ENCODE data around the gene ZMYM2. TPM values are rescaled to one million over a fixed set of nuclear protein-coding genes. Genes with fewer than 3 reads are reported as not detected.

Gene ZMYM2
- total and polyA plus RNA-seq, 2 of the 13 experiments (the other 11 are each of a cell fraction or from before 2014, with no cell fraction given), result 22.4 to 40.8 TPM

GRCh38 chr13:20116213-20116612 lies 157.7 kb downstream of the ZMYM2 start (continued):
- TF ChIP-seq ZBTB10 (CRISPR knock-in tag; IDR thresholded peaks at IDR 0.05; ENCODE audit: borderline replicate concordance) (no peak), CCDC6 (CRISPR knock-in tag; IDR thresholded peaks at IDR 0.05) (no peak), RELA (CRISPR knock-in tag; IDR thresholded peaks at IDR 0.05) (no peak), ZNF7 (CRISPR knock-in tag; IDR thresholded peaks at IDR 0.05) (no peak), FOXA3 (CRISPR knock-in tag; IDR thresholded peaks at IDR 0.05) (0 out of 2 replicates have a peak, but pooled peaks have one; percentile 28), ZNF558 (CRISPR knock-in tag; IDR thresholded peaks at IDR 0.05; ENCODE audit: borderline replicate concordance) (no peak), ZFY (CRISPR knock-in tag; IDR thresholded peaks at IDR 0.05) (peak; percentile 32; the same call in 1 of the 2 replicates), ZNF510 (CRISPR knock-in tag; IDR thresholded peaks at IDR 0.05; ENCODE audit: low read depth) (no peak), PITX1 (CRISPR knock-in tag; IDR thresholded peaks at IDR 0.05) (no peak), DPF2 (CRISPR knock-in tag; IDR thresholded peaks at IDR 0.05; ENCODE audit: borderline replicate concordance, low read depth) (no peak), ZFX (CRISPR knock-in tag; IDR thresholded peaks at IDR 0.05; ENCODE audit: low read depth) (0 out of 2 replicates have a peak, but pooled peaks have one; percentile 30), SMYD3 (CRISPR knock-in tag; IDR thresholded peaks at IDR 0.05) (no peak), PAWR (CRISPR knock-in tag; IDR thresholded peaks at IDR 0.05; ENCODE audit: borderline replicate concordance) (no peak), HBP1 (CRISPR knock-in tag; IDR thresholded peaks at IDR 0.05; ENCODE audit: low read depth) (no peak), NONO (IDR thresholded peaks at IDR 0.05) (no peak), NONO (CRISPR knock-in tag; conservative IDR thresholded peaks at IDR 0.05) (no peak), FIP1L1 (IDR thresholded peaks at IDR 0.05; ENCODE audit: borderline replicate concordance, insufficient read depth, low read depth, low read length) (no peak)
- TF ChIP-seq, protein P1, sequence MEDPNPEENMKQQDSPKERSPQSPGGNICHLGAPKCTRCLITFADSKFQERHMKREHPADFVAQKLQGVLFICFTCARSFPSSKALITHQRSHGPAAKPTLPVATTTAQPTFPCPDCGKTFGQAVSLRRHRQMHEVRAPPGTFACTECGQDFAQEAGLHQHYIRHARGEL (CRISPR knock-in tag; IDR thresholded peaks at IDR 0.05), result no peak
- TF ChIP-seq, protein P2, sequence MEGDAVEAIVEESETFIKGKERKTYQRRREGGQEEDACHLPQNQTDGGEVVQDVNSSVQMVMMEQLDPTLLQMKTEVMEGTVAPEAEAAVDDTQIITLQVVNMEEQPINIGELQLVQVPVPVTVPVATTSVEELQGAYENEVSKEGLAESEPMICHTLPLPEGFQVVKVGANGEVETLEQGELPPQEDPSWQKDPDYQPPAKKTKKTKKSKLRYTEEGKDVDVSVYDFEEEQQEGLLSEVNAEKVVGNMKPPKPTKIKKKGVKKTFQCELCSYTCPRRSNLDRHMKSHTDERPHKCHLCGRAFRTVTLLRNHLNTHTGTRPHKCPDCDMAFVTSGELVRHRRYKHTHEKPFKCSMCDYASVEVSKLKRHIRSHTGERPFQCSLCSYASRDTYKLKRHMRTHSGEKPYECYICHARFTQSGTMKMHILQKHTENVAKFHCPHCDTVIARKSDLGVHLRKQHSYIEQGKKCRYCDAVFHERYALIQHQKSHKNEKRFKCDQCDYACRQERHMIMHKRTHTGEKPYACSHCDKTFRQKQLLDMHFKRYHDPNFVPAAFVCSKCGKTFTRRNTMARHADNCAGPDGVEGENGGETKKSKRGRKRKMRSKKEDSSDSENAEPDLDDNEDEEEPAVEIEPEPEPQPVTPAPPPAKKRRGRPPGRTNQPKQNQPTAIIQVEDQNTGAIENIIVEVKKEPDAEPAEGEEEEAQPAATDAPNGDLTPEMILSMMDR (CRISPR knock-in tag; IDR thresholded peaks at IDR 0.05), result peak; percentile 53
